HepG2 (cell line): ENCODE measurements around the gene ZSWIM5. TPM values are rescaled to one million over a fixed set of nuclear protein-coding genes. Genes with fewer than 3 reads are reported as not detected.

Experiments
- ATAC-seq: fragments of 200-7000 bp; cut with Tn5 transposase; 3 replicates; pipeline ENCODE4 v1.9.1; 2020; ENCODE audit warnings: mild to moderate bottlenecking, moderate library complexity
- BruUV-seq: library from RNA; stranded (reverse); fragments of 400-500 nt; replicated peaks from 2 replicates; lab custom pipeline; 2021; lab: Mats Ljungman, UMichigan
- CTCF ChIA-PET: fragments of 300-600 bp; formaldehyde crosslinking; extraction: SDS; loops from one replicate; lab custom pipeline; 2021; ENCODE audit warnings: low total read pairs, inconsistent platforms, low intra/inter-chr PET ratio; lab: Yijun Ruan, JAX
- POLR2A ChIA-PET: fragments of 350-600 bp; sonication (Branson Sonifier 250); formaldehyde crosslinking; loops from one replicate; lab custom pipeline; 2020; ENCODE audit warnings: antibody characterized with exemption, inconsistent platforms; lab: Yijun Ruan, JAX
- DNase-seq: peaks from one replicate; pipeline ENCODE4 v3.0.0-alpha.2; 2015; ENCODE audit warnings: low spot score
- FAIRE-seq: peaks from 3 replicates; lab custom pipeline; 2011; peaks lifted over from hg19 to GRCh38; lab: Jason Lieb, UNC
- H2AFZ ChIP-seq: one replicate; pipeline ENCODE4 v1.6.1; 2011; ENCODE audit warnings: low read length, inconsistent platforms
- H3K27ac ChIP-seq: fragments of 300-600 bp; 3 replicates; pipeline ENCODE4 v1.8.0; 2011; ENCODE audit warnings: mixed run types, mild to moderate bottlenecking, mixed read lengths, low read length, inconsistent platforms; ENCODE audit not compliant: insufficient read depth; ENCODE audit errors: extremely low read length
- H3K27me3 ChIP-seq, 2 experiments: fragments of 200-600 bp in 1 of 2; 2 replicates in 1 of 2; 3 replicates in 1 of 2; pipeline versions ENCODE4 v1.6.0 to v1.8.0; 2011; ENCODE audit warnings: low read length in 2 of 2, mild to moderate bottlenecking in 2 of 2, moderate library complexity in 2 of 2, inconsistent platforms in 1 of 2; ENCODE audit not compliant: insufficient read depth in 2 of 2, control insufficient read depth in 1 of 2
- H3K36me3 ChIP-seq, 2 experiments: fragments of 200-600 bp in 1 of 2; replicated peaks in 1 of 2; 2 replicates in 1 of 2; 3 replicates in 1 of 2; pipeline versions ENCODE4 v1.5.1 to v1.8.0; 2011; ENCODE audit warnings: low read length in 2 of 2, inconsistent platforms in 1 of 2; ENCODE audit not compliant: insufficient read depth in 2 of 2, control insufficient read depth in 1 of 2
- H3K4me1 ChIP-seq: 2 replicates; pipeline ENCODE4 v1.5.1; 2012; ENCODE audit warnings: low read length, inconsistent platforms; ENCODE audit not compliant: insufficient read depth
- H3K4me2 ChIP-seq: 2 replicates; pipeline ENCODE4 v1.6.0; 2011; ENCODE audit warnings: low read depth, low read length, inconsistent platforms
- H3K4me3 ChIP-seq, 3 experiments: fragments of 200-600 bp in 1 of 3; sonication (generic), shearing (Covaris generic) in 1 of 3; replicated peaks in 1 of 3; 2 replicates each; pipeline ENCODE4 v1.5.1; 2011 to 2016; ENCODE audit warnings: low read length in 3 of 3, inconsistent platforms in 2 of 3, low read depth in 2 of 3, mild to moderate bottlenecking in 2 of 3, control low read depth in 1 of 3, mixed read lengths in 1 of 3; ENCODE audit not compliant: insufficient read depth in 1 of 3
- H3K79me2 ChIP-seq: one replicate; pipeline ENCODE4 v1.6.1; 2011; ENCODE audit warnings: low read length, inconsistent platforms; ENCODE audit not compliant: insufficient read depth
- H3K9ac ChIP-seq: 2 replicates; pipeline ENCODE4 v1.6.0; 2011; ENCODE audit warnings: mild to moderate bottlenecking, low read depth, low read length, inconsistent platforms; ENCODE audit not compliant: insufficient read depth
- H3K9me3 ChIP-seq: 2 replicates; pipeline ENCODE4 v1.5.1; 2012; ENCODE audit warnings: mild to moderate bottlenecking, low read length
- H4K20me1 ChIP-seq: 2 replicates; pipeline ENCODE4 v1.6.0; 2011; ENCODE audit warnings: inconsistent platforms, mild to moderate bottlenecking, low read length, moderate library complexity; ENCODE audit not compliant: insufficient read depth
- CEBPG ChIP-seq: IDR thresholded peaks from 2 replicates; pipeline ENCODE4 v1.6.1; 2016
- FOXM1 ChIP-seq: sonication (generic); formaldehyde crosslinking; IDR thresholded peaks from 2 replicates; pipeline ENCODE4 v1.5.0; 2020; ENCODE audit warnings: missing genetic modification reagents
- KDM4B ChIP-seq: sonication (generic); formaldehyde crosslinking; IDR thresholded peaks from 2 replicates; pipeline ENCODE4 v1.4.0; 2020; ENCODE audit warnings: missing genetic modification reagents
- KLF15 ChIP-seq: sonication (generic); formaldehyde crosslinking; IDR thresholded peaks from 2 replicates; pipeline ENCODE4 v1.8.1; 2023; ENCODE audit warnings: borderline replicate concordance, mild to moderate bottlenecking, inconsistent platforms, missing genetic modification reagents, mixed read lengths
- RBFOX2 ChIP-seq: fragments of 200-400 bp; formaldehyde crosslinking; IDR thresholded peaks from 2 replicates; pipeline ENCODE4 v1.6.1; 2017; ENCODE audit warnings: low read depth, mild to moderate bottlenecking, low read length
- RFXAP ChIP-seq: sonication (generic); formaldehyde crosslinking; IDR thresholded peaks from 2 replicates; pipeline ENCODE4 v1.4.0; 2020; ENCODE audit warnings: missing genetic modification reagents, borderline replicate concordance
- SOX5 ChIP-seq: IDR thresholded peaks from 2 replicates; pipeline ENCODE4 v1.6.1; 2016; ENCODE audit warnings: borderline replicate concordance
- SRY ChIP-seq: sonication (generic); formaldehyde crosslinking; IDR thresholded peaks from 2 replicates; pipeline ENCODE4 v1.8.0; 2022; ENCODE audit warnings: mild to moderate bottlenecking, missing genetic modification reagents
- ZBTB4 ChIP-seq: sonication (generic); formaldehyde crosslinking; IDR thresholded peaks from 2 replicates; pipeline ENCODE4 v1.4.0; 2020; ENCODE audit warnings: missing genetic modification reagents, mild to moderate bottlenecking, borderline replicate concordance
- ZBTB49 ChIP-seq: sonication (generic); formaldehyde crosslinking; IDR thresholded peaks from 2 replicates; pipeline ENCODE4 v1.4.0; 2020; ENCODE audit warnings: missing genetic modification reagents, borderline replicate concordance
- ZNF10 ChIP-seq: sonication (generic); formaldehyde crosslinking; IDR thresholded peaks from 2 replicates; pipeline ENCODE4 v1.4.0; 2020; ENCODE audit warnings: mild to moderate bottlenecking, low read depth, missing genetic modification reagents, borderline replicate concordance
- ZNF18 ChIP-seq: sonication (generic); formaldehyde crosslinking; IDR thresholded peaks from 2 replicates; pipeline ENCODE4 v1.8.0; 2022; ENCODE audit warnings: mild to moderate bottlenecking, missing genetic modification reagents; ENCODE audit not compliant: insufficient replicate concordance
- ZNF446 ChIP-seq: sonication (generic); formaldehyde crosslinking; IDR thresholded peaks from 2 replicates; pipeline ENCODE4 v1.5.0; 2020; ENCODE audit warnings: mild to moderate bottlenecking, missing genetic modification reagents
- ZNF644 ChIP-seq: IDR thresholded peaks from 2 replicates; pipeline ENCODE4 v1.6.1; 2016; ENCODE audit warnings: low read depth
- ZNF737 ChIP-seq: sonication (generic); formaldehyde crosslinking; IDR thresholded peaks from 2 replicates; pipeline ENCODE4 v1.5.0; 2020; ENCODE audit warnings: missing genetic modification reagents, mild to moderate bottlenecking, borderline replicate concordance
- ZNF773 ChIP-seq: sonication (generic); formaldehyde crosslinking; IDR thresholded peaks from 2 replicates; pipeline ENCODE4 v1.4.0; 2020; ENCODE audit warnings: missing genetic modification reagents, borderline replicate concordance
- ZNF883 ChIP-seq: sonication (generic); formaldehyde crosslinking; IDR thresholded peaks from 2 replicates; pipeline ENCODE4 v1.5.1; 2020; ENCODE audit warnings: mild to moderate bottlenecking, missing genetic modification reagents; ENCODE audit errors: not compliant biosample characterization
- WGBS: methylation state at CpG from one replicate; pipeline ENCODE4 v1.1.6; 2017; ENCODE audit warnings: low lambda C conversion rate; 5-methylcytosine and 5-hydroxymethylcytosine counted together
- in situ Hi-C: cut with HindIII; loops from 2 replicates; pipeline ENCODE4 v1.10.0; 2017; ENCODE audit warnings: low pct_unique_long_range_greater_than_20kb; ENCODE audit not compliant: extremely low pct_ligation_motif_present
- intact Hi-C: fragments of 100-400 bp; cut with micrococcal nuclease; formaldehyde crosslinking; loops from one replicate; pipeline ENCODE4 v1.10.0; 2022; ENCODE audit not compliant: unreplicated experiment
- polyA plus RNA-seq, 8 experiments: library from polyadenylated mRNA; depleted of rRNA in 3 of 8; stranded (reverse) in 7 of 8; unstranded in 1 of 8; fragments of >200 nt; fragmentation: Illumina TruSeq in 4 of 8; extraction: Trizol in 4 of 8; gene quantifications; 2 replicates each; pipeline versions ENCODE4 v1.2.1 to v1.2.3, GENCODE V29; 2011 to 2016; ENCODE audit warnings: low read depth in 4 of 8, missing spikeins in 1 of 8, mixed read lengths in 1 of 8; ENCODE audit not compliant: insufficient read depth in 1 of 8
- total RNA-seq, 5 experiments: library from RNA; depleted of rRNA; stranded (reverse); fragments of >200 nt; fragmentation: Illumina TruSeq; extraction: Trizol; gene quantifications; 2 replicates each; pipeline ENCODE4 v1.2.3, GENCODE V29; 2016; ENCODE audit warnings: low read depth in 1 of 5

The ZSWIM5 gene
- total and polyA plus RNA-seq, 2 of the 13 experiments (the other 11 are each of a cell fraction or from before 2014, with no cell fraction given): 11.0 to 20.6 TPM

GRCh38 chr1:45172764-45173163, 33.6 kb downstream of the ZSWIM5 start (continued):
- TF ChIP-seq ZNF644 (CRISPR knock-in tag): 0 out of 2 replicates have a peak, but pooled peaks have one; percentile 47

- Histone ChIP-seq H3K27ac (peak overlapping the region; percentile 71), H2AFZ (no peak overlapping the region), H3K4me2 (peak overlapping the region; percentile 72), H3K27me3 (no peaks in the 10 kb centered on the region), H3K9ac (0 out of 2 replicates have a peak overlapping the region, but pooled peaks have one; percentile 32), H3K4me1 (peaks cover 45% of the 10 kb centered on the region), H4K20me1 (no peaks in the 10 kb centered on the region), H3K36me3 (no peaks in the 10 kb centered on the region), H3K9me3 (no peaks in the 10 kb centered on the region), H3K79me2 (peaks cover 44% of the 10 kb centered on the region), H3K4me3 (peak overlapping the region in 2 of 3 experiments; percentile 32 to 46; a peak in 3 of 6 replicates)
- CTCF ChIA-PET: no interaction called here
- no TSS peak for BruUV-seq
- peak; percentile 94 for DNase-seq
- in situ Hi-C loops (no loop called here), intact Hi-C loops (no loop called here)
- ATAC-seq: peak; percentile 84
- no peak for FAIRE-seq
- POLR2A ChIA-PET: no interaction called here
- 1% methylated on average over 7 of the region's 7 CpGs for WGBS
- TF ChIP-seq RFXAP (CRISPR knock-in tag) (no peak), SRY (CRISPR knock-in tag) (no peak), ZNF18 (peak; percentile 93), ZNF773 (no peak), CEBPG (CRISPR knock-in tag) (peak; percentile 97), KLF15 (CRISPR knock-in tag) (no peak), ZBTB49 (CRISPR knock-in tag) (no peak), ZNF883 (CRISPR knock-in tag) (no peak), KDM4B (no peak), FOXM1 (CRISPR knock-in tag) (no peak), ZBTB4 (no peak), SOX5 (CRISPR knock-in tag) (peak; percentile 95), ZNF446 (CRISPR knock-in tag) (no peak), RBFOX2 (no peak), ZNF737 (no peak), ZNF10 (no peak)
These were observed 34.4 kb downstream of the ZSWIM5 start for GRCh38 chr1:45172005-45172404.
